PC-3 (cell line): ENCODE measurements around the gene MIER1. TPM values are rescaled to one million over a fixed set of nuclear protein-coding genes. Genes with fewer than 3 reads are reported as not detected.

Source experiments
- ATAC-seq: fragments of 200-7000 bp; cut with Tn5 transposase; 2 replicates; pipeline ENCODE4 v1.9.1; 2020; ENCODE audit warnings: mild to moderate bottlenecking, moderate library complexity
- BruUV-seq: library from RNA; stranded (reverse); fragments of 400-500 nt; replicated peaks from 2 replicates; lab custom pipeline; 2021; lab: Mats Ljungman, UMichigan
- CTCF ChIA-PET: fragments of 300-600 bp; sonication (Branson Sonifier 250); formaldehyde crosslinking; loops from one replicate; lab custom pipeline; 2022; ENCODE audit warnings: antibody characterized with exemption; lab: Charles Lee
- POLR2A ChIA-PET: fragments of 300-600 bp; sonication (Branson Sonifier 250); formaldehyde crosslinking; loops from one replicate; lab custom pipeline; 2022; ENCODE audit warnings: antibody characterized with exemption; ENCODE audit not compliant: unreplicated experiment; lab: Charles Lee
- DNase-seq: peaks from one replicate; pipeline ENCODE4 v3.0.0-alpha.2; 2015
- H2AFZ ChIP-seq: fragments of 300-600 bp; sonication (generic); 2 replicates; pipeline ENCODE4 v1.6.0; 2016; ENCODE audit warnings: antibody characterized with exemption, low read length
- H3F3A ChIP-seq: fragments of 300-600 bp; sonication (generic); one replicate; pipeline ENCODE4 v1.6.0; 2017; ENCODE audit warnings: antibody characterized with exemption, low read length, control low read depth, mild to moderate bottlenecking; ENCODE audit not compliant: unreplicated experiment
- H3K27ac ChIP-seq: fragments of 300-600 bp; sonication (generic); 2 replicates; pipeline ENCODE4 v1.5.1; 2016; ENCODE audit warnings: mild to moderate bottlenecking, low read length
- H3K27me3 ChIP-seq: fragments of 300-600 bp; sonication (generic); 2 replicates; pipeline ENCODE4 v1.6.1; 2016; ENCODE audit warnings: low read length, mixed read lengths
- H3K36me3 ChIP-seq: fragments of 300-600 bp; sonication (generic); 2 replicates; pipeline ENCODE4 v1.6.1; 2016; ENCODE audit warnings: low read depth, mixed run types, low read length, mixed read lengths
- H3K4me1 ChIP-seq: fragments of 300-600 bp; sonication (generic); 2 replicates; pipeline ENCODE4 v1.5.1; 2016; ENCODE audit warnings: low read length; ENCODE audit not compliant: insufficient read depth
- H3K4me2 ChIP-seq: fragments of 300-600 bp; sonication (generic); 2 replicates; pipeline ENCODE4 v1.6.0; 2016; ENCODE audit warnings: low read length
- H3K4me3 ChIP-seq: fragments of 300-600 bp; sonication (generic); 2 replicates; pipeline ENCODE4 v1.5.1; 2016; ENCODE audit warnings: mild to moderate bottlenecking, low read length, mixed read lengths
- H3K79me2 ChIP-seq: fragments of 300-600 bp; sonication (generic); 2 replicates; pipeline ENCODE4 v1.6.1; 2017; ENCODE audit warnings: low read length, mixed read lengths
- H3K9ac ChIP-seq: fragments of 300-600 bp; sonication (generic); 2 replicates; pipeline ENCODE4 v1.6.0; 2016; ENCODE audit warnings: mild to moderate bottlenecking, low read length
- H3K9me2 ChIP-seq: fragments of 300-600 bp; sonication (generic); replicated peaks from 2 replicates; pipeline ENCODE4 v1.6.1; 2016; ENCODE audit warnings: mixed run types, low read length, mixed read lengths
- H3K9me3 ChIP-seq: fragments of 300-600 bp; sonication (generic); 2 replicates; pipeline ENCODE4 v1.6.1; 2016; ENCODE audit warnings: low read length, mixed read lengths
- H4K20me1 ChIP-seq: fragments of 300-600 bp; sonication (generic); 2 replicates; pipeline ENCODE4 v1.6.1; 2016; ENCODE audit warnings: low read length, mixed read lengths
- CTCF ChIP-seq: fragments of 300-600 bp; sonication (generic); conservative IDR thresholded peaks from 2 replicates; pipeline ENCODE4 v1.5.1; 2017; ENCODE audit warnings: antibody characterized with exemption, low read depth, mild to moderate bottlenecking, low read length
- EZH2 ChIP-seq: fragments of 300-600 bp; sonication (generic); IDR thresholded peaks from one replicate; pipeline ENCODE4 v1.6.1; 2017; ENCODE audit warnings: antibody characterized with exemption, mild to moderate bottlenecking, low read length; ENCODE audit not compliant: unreplicated experiment
- EZH2phosphoT487 ChIP-seq: fragments of 300-600 bp; sonication (generic); IDR thresholded peaks from 2 replicates; pipeline ENCODE4 v1.6.1; 2018; ENCODE audit warnings: mild to moderate bottlenecking, antibody characterized with exemption, low read length, borderline replicate concordance
- intact Hi-C: fragments of 100-400 bp; cut with micrococcal nuclease; formaldehyde crosslinking; loops from 2 replicates; pipeline ENCODE4 v1.9.0; 2023
- total RNA-seq: library from RNA; depleted of rRNA; stranded (reverse); fragments of >200 nt; gene quantifications from 2 replicates; pipeline ENCODE4 v1.2.3, GENCODE V29; 2014

Gene MIER1
- total RNA-seq, 1 experiment from 2014 or later: 11.8 TPM

GRCh38 chr1:66940981-66941380, 16.2 kb downstream of the MIER1 start:
- ChIA-PET POLR2A (no interaction called here), CTCF (no interaction called here)
- Histone ChIP-seq H2AFZ (no peak overlapping the region), H3K27ac (no peak overlapping the region), H3K9ac (no peak overlapping the region), H3K79me2 (peaks cover 79% of the 10 kb centered on the region), H3K36me3 (peaks cover 11% of the 10 kb centered on the region), H3K27me3 (no peaks in the 10 kb centered on the region), H3K4me1 (peaks cover 31% of the 10 kb centered on the region), H3K9me3 (no peaks in the 10 kb centered on the region), H3F3A (peaks cover 4% of the 10 kb centered on the region), H3K4me3 (no peak overlapping the region), H3K4me2 (no peak overlapping the region), H3K9me2 (no peaks in the 10 kb centered on the region), H4K20me1 (peaks cover 18% of the 10 kb centered on the region; the same call in 1 of the 2 replicates)
- TF ChIP-seq CTCF (no peak), EZH2 (no peak), EZH2phosphoT487 (no peak)
- no peak for DNase-seq
- intact Hi-C loops: no loop called here
- BruUV-seq: no TSS peak
- ATAC-seq: no peak

GRCh38 chr1:66943361-66943969, 18.7 kb downstream of the MIER1 start:
- Histone ChIP-seq H4K20me1 (peaks cover 17% of the 10 kb centered on the region; the same call in 1 of the 2 replicates), H3K27ac (no peak overlapping the region), H3K9ac (no peak overlapping the region), H3K79me2 (peaks cover 57% of the 10 kb centered on the region), H2AFZ (no peak overlapping the region), H3K36me3 (peaks cover 31% of the 10 kb centered on the region), H3K4me3 (no peak overlapping the region), H3K4me2 (no peak overlapping the region), H3F3A (peaks cover 4% of the 10 kb centered on the region), H3K4me1 (peaks cover 24% of the 10 kb centered on the region), H3K9me2 (no peaks in the 10 kb centered on the region), H3K9me3 (no peaks in the 10 kb centered on the region), H3K27me3 (no peaks in the 10 kb centered on the region)
- BruUV-seq: no TSS peak
- DNase-seq: no peak
- ChIA-PET POLR2A (no interaction called here), CTCF (no interaction called here)
- no peak for ATAC-seq
- intact Hi-C loops: no loop called here
- TF ChIP-seq CTCF (no peak), EZH2 (no peak), EZH2phosphoT487 (no peak)
